Fibroblast of mammary gland (primary cell): ENCODE measurements around the gene LSS.
"Not testable (repeated sequence)": the region's sequence is repeated elsewhere in the genome, so short reads cannot be mapped to it uniquely, and the experiment has no call there.

Experiments used
- DNase-seq: peaks from one replicate; pipeline ENCODE4 v3.0.0-alpha.2; 2010; ENCODE audit warnings: low read depth
- H3K4me3 ChIP-seq: 2 replicates; pipeline ENCODE4 v1.5.1; 2011; ENCODE audit warnings: low read depth, mild to moderate bottlenecking, low read length, moderate library complexity; ENCODE audit not compliant: control insufficient read depth
- TF ChIP-seq, protein P1 (sequence below): conservative IDR thresholded peaks from 2 replicates; pipeline ENCODE4 v1.5.1; 2011; ENCODE audit warnings: low read depth, low read length, inconsistent platforms; ENCODE audit not compliant: control insufficient read depth, insufficient read depth

LSS gene

DNA sequence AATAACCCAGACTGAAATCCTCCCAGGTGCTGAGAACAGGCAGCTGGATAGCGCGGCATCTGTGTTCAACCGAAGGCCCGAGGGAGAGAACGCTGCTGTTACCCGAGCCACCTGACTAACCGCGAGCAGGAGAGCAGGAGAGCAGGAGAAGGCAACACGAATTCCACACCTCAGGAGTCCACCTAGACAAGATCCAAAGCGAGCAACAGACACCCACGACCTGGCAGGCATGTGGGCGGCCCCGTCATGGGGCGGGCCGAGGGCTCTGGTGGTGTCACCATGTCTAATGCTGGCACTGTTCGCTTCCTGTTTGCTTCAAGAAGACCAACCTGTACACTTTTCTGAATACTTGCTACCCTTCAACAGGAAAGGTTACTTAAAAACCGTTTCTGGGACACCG, 23.4 kb downstream of the LSS start:
- TF ChIP-seq, protein P1, sequence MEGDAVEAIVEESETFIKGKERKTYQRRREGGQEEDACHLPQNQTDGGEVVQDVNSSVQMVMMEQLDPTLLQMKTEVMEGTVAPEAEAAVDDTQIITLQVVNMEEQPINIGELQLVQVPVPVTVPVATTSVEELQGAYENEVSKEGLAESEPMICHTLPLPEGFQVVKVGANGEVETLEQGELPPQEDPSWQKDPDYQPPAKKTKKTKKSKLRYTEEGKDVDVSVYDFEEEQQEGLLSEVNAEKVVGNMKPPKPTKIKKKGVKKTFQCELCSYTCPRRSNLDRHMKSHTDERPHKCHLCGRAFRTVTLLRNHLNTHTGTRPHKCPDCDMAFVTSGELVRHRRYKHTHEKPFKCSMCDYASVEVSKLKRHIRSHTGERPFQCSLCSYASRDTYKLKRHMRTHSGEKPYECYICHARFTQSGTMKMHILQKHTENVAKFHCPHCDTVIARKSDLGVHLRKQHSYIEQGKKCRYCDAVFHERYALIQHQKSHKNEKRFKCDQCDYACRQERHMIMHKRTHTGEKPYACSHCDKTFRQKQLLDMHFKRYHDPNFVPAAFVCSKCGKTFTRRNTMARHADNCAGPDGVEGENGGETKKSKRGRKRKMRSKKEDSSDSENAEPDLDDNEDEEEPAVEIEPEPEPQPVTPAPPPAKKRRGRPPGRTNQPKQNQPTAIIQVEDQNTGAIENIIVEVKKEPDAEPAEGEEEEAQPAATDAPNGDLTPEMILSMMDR, result no peak
- no peak overlapping the region for H3K4me3 ChIP-seq
- no peak for DNase-seq

DNA sequence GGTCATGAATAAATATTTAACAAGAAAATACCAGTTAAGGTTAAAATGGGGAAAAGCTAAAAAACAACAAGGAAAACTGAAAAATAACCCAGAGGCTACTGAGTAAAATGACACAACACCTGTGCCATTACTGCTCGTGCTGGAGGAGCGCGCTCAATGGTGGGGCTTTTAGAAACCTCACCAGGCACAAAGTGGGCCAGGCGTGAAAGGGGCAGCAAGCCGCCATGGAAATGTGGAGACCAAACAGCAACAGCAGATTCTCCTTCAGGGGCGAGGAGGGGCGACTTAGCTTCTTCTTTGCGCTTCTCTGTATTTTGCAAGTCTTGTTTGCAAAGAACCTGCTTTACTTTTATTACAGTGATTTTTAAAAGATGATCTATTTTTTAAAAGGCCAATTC, 25.4 kb downstream of the LSS start:
- TF ChIP-seq, protein P1, result no peak
- H3K4me3 ChIP-seq, result no peak overlapping the region
- DNase-seq, result no peak

GRCh38 chr21:46202592-46203202, 25.9 kb downstream of the LSS start:
- DNase-seq, result no peak
- TF ChIP-seq, protein P1, result no peak
- H3K4me3 ChIP-seq, result no peak overlapping the region

DNA sequence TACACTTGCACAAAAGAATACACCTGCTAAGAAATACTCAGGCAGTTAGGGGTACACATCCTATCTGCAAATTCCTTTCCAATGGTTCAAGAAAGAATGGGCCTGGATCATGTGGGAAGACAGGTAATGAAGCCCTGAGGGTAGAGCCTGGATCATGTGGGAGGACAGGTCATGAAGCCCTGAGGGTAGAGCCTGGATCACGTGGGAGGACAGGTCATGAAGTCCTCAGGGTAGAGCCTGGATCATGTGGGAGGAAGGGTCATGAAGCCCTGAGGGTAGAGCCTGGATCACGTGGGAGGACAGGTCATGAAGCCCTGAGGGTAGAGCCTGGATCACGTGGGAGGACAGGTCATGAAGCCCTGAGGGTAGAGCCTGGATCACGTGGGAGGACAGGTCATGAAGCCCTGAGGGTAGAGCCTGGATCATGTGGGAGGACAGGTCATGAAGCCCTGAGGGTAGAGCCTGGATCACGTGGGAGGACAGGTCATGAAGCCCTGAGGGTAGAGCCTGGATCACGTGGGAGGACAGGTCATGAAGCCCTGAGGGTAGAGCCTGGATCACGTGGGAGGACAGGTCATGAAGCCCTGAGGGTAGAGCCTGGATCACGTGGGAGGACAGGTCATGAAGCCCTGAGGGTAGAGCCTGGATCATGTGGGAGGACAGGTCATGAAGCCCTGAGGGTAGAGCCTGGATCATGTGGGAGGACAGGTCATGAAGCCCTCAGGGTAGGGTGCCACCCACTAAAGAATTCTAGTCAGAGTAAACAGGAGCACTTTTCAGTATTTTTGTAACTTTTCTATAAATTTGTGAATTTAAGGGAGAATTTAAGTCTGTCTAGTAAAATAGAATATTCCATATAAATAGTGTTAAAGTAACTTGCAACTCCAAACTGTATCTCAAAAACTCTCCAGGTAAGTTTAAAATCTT, 27.4 kb downstream of the LSS start:
- DNase-seq, H3K4me3 ChIP-seq: not testable (repeated sequence)

- H3K4me3 ChIP-seq, result no peak overlapping the region
- TF ChIP-seq, protein P1, result no peak
- no peak for DNase-seq
Measured at GRCh38 chr21:46199436-46200373, 28.9 kb downstream of the LSS start.

- no peak overlapping the region for H3K4me3 ChIP-seq
- no peak for DNase-seq
- TF ChIP-seq, protein P1, result no peak
Measured at GRCh38 chr21:46196733-46197132, 31.8 kb downstream of the LSS start.

- TF ChIP-seq, protein P1, result no peak
- no peak overlapping the region for H3K4me3 ChIP-seq
- DNase-seq, result no peak
Measured at GRCh38 chr21:46195595-46196195, 32.9 kb downstream of the LSS start.
